CD4-positive, alpha-beta T cell treated with Interleukin-15 for 4 hours (primary cell): Measurements from ENCODE around the gene LPCAT3.

Source experiments
- DNase-seq: peaks from one replicate; pipeline ENCODE4 v3.0.0-alpha.2; 2020; ENCODE audit warnings: low spot score

LPCAT3 gene

DNA sequence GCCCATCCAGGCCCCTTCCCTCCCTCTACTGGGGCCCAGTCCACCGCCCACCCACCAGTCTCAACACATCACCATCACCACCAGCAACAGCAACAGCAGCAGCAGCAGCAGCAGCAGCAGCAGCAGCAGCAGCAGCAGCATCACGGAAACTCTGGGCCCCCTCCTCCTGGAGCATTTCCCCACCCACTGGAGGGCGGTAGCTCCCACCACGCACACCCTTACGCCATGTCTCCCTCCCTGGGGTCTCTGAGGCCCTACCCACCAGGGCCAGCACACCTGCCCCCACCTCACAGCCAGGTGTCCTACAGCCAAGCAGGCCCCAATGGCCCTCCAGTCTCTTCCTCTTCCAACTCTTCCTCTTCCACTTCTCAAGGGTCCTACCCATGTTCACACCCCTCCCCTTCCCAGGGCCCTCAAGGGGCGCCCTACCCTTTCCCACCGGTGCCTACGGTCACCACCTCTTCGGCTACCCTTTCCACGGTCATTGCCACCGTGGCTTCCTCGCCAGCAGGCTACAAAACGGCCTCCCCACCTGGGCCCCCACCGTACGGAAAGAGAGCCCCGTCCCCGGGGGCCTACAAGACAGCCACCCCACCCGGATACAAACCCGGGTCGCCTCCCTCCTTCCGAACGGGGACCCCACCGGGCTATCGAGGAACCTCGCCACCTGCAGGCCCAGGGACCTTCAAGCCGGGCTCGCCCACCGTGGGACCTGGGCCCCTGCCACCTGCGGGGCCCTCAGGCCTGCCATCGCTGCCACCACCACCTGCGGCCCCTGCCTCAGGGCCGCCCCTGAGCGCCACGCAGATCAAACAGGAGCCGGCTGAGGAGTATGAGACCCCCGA, 81.4 kb downstream of the LPCAT3 start:
- no peak for DNase-seq

DNA sequence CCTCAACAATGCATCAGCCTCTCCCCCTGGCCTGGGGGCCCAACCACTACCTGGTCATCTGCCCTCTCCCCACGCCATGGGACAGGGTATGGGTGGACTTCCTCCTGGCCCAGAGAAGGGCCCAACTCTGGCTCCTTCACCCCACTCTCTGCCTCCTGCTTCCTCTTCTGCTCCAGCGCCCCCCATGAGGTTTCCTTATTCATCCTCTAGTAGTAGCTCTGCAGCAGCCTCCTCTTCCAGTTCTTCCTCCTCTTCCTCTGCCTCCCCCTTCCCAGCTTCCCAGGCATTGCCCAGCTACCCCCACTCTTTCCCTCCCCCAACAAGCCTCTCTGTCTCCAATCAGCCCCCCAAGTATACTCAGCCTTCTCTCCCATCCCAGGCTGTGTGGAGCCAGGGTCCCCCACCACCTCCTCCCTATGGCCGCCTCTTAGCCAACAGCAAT, 82.1 kb downstream of the LPCAT3 start:
- DNase-seq = no peak

DNA sequence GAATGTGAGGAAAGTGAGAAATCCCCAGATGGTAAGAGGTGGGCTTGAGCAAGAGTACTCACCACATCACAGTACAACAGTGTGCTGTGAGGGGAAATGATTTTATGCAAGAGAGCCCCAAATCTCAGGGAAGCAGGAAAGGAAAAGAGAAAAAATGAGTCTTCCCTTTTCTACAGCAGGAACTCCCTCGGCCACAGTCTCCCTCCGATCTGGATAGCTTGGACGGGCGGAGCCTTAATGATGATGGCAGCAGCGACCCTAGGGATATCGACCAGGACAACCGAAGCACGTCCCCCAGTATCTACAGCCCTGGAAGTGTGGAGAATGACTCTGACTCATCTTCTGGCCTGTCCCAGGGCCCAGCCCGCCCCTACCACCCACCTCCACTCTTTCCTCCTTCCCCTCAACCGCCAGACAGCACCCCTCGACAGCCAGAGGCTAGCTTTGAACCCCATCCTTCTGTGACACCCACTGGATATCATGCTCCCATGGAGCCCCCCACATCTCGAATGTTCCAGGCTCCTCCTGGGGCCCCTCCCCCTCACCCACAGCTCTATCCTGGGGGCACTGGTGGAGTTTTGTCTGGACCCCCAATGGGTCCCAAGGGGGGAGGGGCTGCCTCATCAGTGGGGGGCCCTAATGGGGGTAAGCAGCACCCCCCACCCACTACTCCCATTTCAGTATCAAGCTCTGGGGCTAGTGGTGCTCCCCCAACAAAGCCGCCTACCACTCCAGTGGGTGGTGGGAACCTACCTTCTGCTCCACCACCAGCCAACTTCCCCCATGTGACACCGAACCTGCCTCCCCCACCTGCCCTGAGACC, 82.7 kb downstream of the LPCAT3 start:
- no peak for DNase-seq

DNA sequence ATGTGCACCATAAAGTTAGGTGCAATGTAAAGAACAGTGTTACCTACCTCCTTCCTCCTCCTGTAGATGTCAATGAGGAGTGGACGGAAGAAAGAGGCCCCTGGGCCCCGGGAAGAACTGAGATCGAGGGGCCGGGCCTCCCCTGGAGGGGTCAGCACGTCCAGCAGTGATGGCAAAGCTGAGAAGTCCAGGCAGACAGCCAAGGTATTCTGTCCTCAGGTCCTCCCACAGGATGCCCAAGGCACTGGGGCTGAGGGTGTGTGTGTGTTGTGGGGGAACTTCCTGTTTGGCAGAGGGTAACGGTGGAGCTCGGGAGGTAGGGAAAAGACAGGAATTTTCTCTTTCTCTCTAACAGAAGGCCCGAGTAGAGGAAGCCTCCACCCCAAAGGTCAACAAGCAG, 84.2 kb downstream of the LPCAT3 start:
- no peak for DNase-seq

DNA sequence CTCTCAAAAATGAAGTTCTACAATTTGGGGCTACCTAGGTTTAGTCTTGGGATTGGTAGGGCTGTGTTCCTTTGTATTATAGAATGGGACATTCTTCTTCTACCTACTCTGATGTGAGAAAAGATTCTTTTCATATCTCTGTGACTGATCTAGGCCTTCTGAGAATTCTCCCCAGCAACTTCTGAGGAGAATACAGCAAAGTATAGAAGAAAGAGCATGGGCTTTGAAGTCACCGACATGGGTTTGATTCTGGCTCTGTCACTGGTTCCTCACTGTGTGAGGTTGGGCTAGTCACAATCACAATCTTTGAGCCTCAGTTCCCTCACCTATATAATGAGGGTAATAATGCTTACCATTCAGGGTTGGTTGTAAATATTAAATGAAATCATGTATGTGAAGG, 85.5 kb downstream of the LPCAT3 start:
- DNase-seq = no peak

DNA sequence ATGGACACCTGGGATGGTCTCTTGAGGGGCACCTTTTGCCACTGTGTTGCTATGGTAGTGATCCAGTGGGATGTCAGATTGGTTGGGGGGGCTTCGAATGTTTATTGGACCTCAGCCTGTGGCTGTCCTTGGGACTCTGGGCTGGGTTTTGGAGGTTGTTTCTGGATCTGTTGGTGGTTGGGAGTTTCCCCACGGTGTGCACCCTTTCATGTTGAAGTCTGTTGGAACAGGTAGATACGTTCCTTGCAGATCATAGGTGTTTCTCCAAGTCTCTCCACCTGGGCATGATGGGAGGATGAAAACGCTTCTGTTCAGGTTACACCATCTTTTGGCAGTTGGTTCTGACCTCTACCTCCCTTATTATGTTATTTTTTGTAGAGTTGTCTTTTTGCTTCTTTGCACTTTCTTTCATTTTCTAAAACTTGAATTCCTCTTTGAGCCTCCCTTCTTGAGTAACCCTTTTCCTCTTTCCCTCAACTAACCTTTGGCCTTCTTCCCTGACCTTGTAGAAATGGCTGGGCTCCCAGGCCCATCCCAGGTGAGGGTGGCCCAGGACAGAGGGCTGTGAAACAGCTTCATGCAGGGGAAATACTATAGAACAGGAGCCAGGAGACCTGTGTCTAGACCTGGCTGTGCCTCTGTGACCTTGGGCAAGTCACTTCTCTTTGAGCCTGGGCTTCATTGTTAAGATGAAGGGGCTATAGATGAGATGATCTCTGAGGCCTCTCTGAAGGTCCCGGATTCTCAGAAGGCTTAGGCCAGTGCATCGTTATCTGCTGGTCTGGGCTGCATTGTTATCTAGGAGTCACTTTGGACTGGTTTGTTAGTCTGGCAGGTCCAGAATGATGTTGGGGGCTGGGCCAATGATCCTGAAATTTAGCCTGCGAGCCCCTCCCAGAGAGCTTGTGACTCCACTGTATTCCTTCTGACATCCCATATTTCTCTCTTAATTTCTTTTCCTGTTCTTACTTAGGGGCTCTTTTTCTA, 88.5 kb downstream of the LPCAT3 start:
- no peak for DNase-seq

DNA sequence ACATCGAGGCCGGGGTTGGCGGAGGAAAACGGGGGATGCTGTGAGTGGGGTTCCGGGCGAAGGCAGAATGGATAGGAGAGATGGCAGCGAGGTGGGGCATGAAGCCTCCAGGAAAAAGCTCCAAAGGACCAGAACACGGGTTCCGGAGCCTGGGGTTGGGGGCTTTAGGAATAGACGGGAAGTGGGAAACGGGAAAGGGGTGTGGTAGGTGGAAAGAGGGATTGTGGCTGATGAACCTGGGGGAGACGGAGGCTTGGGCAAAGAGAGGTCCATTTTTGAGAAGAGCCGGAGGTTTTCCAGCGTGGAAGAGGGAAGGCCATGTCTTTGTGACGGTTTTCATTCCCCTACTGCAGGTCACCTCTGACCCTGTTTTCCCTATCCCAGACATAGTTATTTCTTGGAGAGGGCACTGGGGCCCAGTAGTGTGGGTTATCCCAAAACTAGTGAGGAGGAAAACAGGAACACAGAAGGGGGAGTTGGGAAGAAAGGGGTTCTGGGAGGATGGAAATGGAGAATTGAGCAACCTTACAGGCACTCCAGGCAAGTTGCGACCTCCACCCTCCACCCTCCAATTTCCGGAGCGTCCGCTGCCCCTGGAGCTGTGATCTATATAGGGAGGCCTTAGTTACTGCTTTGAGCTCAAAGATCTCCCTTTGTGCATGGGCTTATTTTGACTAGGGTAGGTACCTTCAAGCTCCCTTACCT, 89.4 kb downstream of the LPCAT3 start:
- no peak for DNase-seq

DNA sequence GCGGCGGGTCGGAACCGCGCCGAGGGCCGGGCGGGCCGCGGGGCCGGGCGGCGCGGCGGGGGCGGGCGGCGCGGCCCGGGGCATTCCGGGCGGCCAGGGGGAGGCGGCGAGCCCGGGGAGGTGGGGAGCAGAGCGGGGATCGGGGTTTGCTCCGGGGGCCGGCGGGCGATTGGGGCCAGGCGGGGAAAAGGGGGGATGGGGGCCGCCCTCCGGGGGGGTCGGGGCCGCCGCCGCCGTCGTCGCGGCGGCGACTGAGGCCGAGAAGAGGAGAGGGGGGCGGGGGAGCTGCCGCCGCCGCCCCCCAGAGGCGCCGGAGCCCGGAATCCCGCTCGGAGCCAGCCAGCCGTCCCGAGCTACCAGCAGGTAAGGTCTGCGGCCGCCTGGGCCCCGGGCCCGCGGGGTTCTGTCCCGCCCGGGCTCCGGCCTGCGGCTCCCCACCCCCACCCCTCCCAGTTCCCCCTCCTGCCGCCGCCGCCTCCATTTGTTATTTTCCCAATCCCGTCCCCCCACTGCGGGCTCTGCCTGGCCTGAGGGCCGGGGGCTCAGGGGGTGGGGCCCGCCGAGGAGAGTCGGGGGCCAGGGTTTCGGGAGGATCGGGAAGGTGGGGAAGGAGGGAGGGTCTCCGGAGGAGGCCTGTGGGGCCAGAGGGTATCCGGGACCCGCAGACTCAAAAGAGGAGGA, 90.1 kb downstream of the LPCAT3 start:
- DNase-seq = no peak

DNA sequence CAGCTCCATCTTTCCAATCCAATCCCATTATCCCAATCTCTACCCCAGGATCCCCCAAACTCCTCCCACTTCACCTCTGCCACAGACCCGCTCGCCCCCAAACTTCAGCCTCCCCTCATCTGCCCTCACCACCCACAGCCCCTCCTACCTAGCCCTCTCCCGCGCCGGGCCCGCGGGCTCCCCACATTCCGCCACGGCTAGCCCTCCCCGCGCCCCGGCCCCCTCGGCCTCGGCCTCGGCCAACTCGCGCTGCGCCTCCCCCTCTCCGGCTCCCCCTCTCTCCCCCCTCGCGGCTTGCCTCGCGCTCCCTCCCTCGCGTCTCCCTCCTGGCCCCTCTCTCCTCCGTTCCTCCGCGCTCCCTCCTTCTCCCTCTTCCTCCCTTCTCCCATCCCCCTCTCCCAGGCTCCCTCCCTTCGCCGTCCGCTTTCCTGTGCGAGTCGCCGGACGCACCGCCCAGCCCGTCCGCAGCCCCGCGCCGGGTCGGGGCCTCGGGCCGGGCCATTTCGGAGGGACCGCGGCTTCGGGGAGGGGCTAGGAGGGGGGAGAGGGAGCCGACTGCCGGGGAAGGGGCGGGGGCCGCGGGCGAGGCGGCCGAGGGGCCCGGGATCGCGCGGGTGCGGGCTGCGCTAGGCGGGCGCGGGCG, 90.8 kb downstream of the LPCAT3 start, which contains the start of gene ATN1:
Gene ATN1 (plus strand): TSS at position 581 of the 643 bp plus-strand sequence. CDS start 6,043 bp downstream, outside the sequence.
- DNase-seq = no peak
